Measurements from ENCODE around the gene MTHFR. TPM values are rescaled to one million over a fixed set of nuclear protein-coding genes. Genes with fewer than 3 reads are reported as not detected.

Gene MTHFR
- total RNA-seq, 1 experiment from 2014 or later = 18.2 TPM

GRCh38 chr1:11740258-11741192, 65.2 kb downstream of the MTHFR start:
- no peak overlapping the region for H3K18ac ChIP-seq (ENCODE audit: insufficient read length, low read depth, low read length)
- H2BK5ac ChIP-seq (ENCODE audit: insufficient read length, low read length) = no peak overlapping the region
- peak overlapping the region; percentile 48 to 84 (median 61); a peak in 5 of 7 replicates for H3K27ac Mint-ChIP-seq
- no peaks in the 10 kb centered on the region for H3K79me2 ChIP-seq (ENCODE audit: insufficient read depth, low read length)
- H3K23ac ChIP-seq (ENCODE audit: insufficient read length, low read depth, low read length) = no peak overlapping the region
- no peak overlapping the region for H2BK20ac ChIP-seq (ENCODE audit: low read depth, low read length, poor library complexity, severe bottlenecking)
- H3K27me3 ChIP-seq (ENCODE audit: insufficient read depth, low read length) = no peaks in the 10 kb centered on the region
- no CpG with 5 or more reads among the region's 15 CpGs for WGBS (ENCODE audit: extremely low coverage, insufficient read length, low lambda C conversion rate)
- H3K14ac ChIP-seq (ENCODE audit: insufficient read depth, low read length) = no peak overlapping the region
- peaks cover 4% of the 10 kb centered on the region; the same call in 1 of the 2 replicates for H3K4me1 ChIP-seq (ENCODE audit: insufficient read depth, low read length)
- peaks cover 6% of the 10 kb centered on the region for H3K23me2 ChIP-seq (ENCODE audit: insufficient read length, low read depth, low read length, poor library complexity, severe bottlenecking)
- H2AK5ac ChIP-seq (ENCODE audit: insufficient read length, low read length) = no peak overlapping the region
- no peak overlapping the region for H3K56ac ChIP-seq (ENCODE audit: insufficient read length, low read depth, low read length)
- H4K8ac ChIP-seq (replicated peaks; ENCODE audit: insufficient read length, low read depth, low read length) = no peak overlapping the region
- no peak overlapping the region for H3K27ac ChIP-seq (ENCODE audit: insufficient read length, low read depth, low read length)
- no peak overlapping the region for H3T11ph ChIP-seq (ENCODE audit: low read length)
- no peak overlapping the region for H4K5ac ChIP-seq (ENCODE audit: insufficient read length, low read depth, low read length)
- no peak overlapping the region for H2BK15ac ChIP-seq (ENCODE audit: low read depth, low read length)
- no peaks in the 10 kb centered on the region; a peak in 1 of 5 replicates for H3K9me3 Mint-ChIP-seq
- H3K36me3 Mint-ChIP-seq (ENCODE audit: insufficient read depth in 1 of 3, low read depth in 3 of 3) = peaks cover 0 to 12% (median 2%) of the 10 kb centered on the region in 3 experiments; a peak in 5 of 7 replicates
- H4K91ac ChIP-seq (ENCODE audit: insufficient read length, low read depth, low read length) = no peak overlapping the region
- H2BK120ac ChIP-seq (ENCODE audit: low read depth, low read length, poor library complexity, severe bottlenecking) = no peak overlapping the region
- no peak overlapping the region for H2BK12ac ChIP-seq (ENCODE audit: insufficient read length, low read depth, low read length)
- H3K4me2 ChIP-seq (ENCODE audit: insufficient read depth, insufficient read length, low read length) = no peak overlapping the region
- no peak for DNase-seq
- no peak overlapping the region for H2AFZ ChIP-seq (ENCODE audit: low read length)
- no peak for TF ChIP-seq CTCF (conservative IDR thresholded peaks at IDR 0.05)
- H4K20me1 ChIP-seq (ENCODE audit: control insufficient read depth, insufficient read depth, insufficient read length) = no peaks in the 10 kb centered on the region
- H3K9me3 ChIP-seq (ENCODE audit: control insufficient read depth, low read depth, low read length) = no peaks in the 10 kb centered on the region
- no peak overlapping the region for H3K9ac ChIP-seq (ENCODE audit: extremely low read depth, insufficient read length, low read length)
- no peak overlapping the region for H3K4ac ChIP-seq (ENCODE audit: low read depth, low read length)
- H3K79me1 ChIP-seq (ENCODE audit: insufficient read depth, low read depth, low read length, poor library complexity, severe bottlenecking) = no peaks in the 10 kb centered on the region
- H3K4me3 Mint-ChIP-seq = no peak overlapping the region; a peak in 2 of 5 replicates
- H3K27me3 Mint-ChIP-seq (ENCODE audit: low read depth) = no peaks in the 10 kb centered on the region
- H3K4me1 Mint-ChIP-seq = peaks cover 27 to 34% of the 10 kb centered on the region in 2 experiments
